Measurements from ENCODE around the gene ZMAT5.

ZMAT5 gene

DNA sequence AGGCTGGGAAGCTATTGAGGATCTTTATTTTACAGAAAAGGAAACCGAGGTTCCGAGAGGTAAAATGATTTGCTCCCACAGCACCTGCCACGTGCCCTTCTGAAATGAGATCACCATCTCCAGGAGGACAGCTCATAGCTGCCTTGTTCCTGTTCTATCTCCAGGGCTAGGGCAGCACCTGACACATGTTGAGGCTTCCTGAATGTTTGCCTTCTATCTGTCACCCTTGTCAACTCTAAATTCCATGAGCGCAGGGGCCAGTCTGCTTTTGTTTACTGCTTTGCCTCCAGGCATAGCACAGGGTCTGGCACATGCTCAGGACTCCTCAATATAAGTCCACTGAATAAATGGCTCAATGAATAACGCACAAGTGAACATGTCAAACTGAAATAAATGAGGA lies 47.2 kb upstream of the ZMAT5 start (continued):
- no peak for TF ChIP-seq PATZ1 (CRISPR knock-in tag; IDR thresholded peaks at IDR 0.05; ENCODE audit: borderline replicate concordance)
- TF ChIP-seq PPARA (CRISPR knock-in tag; IDR thresholded peaks at IDR 0.05; ENCODE audit: borderline replicate concordance) = no peak

DNA sequence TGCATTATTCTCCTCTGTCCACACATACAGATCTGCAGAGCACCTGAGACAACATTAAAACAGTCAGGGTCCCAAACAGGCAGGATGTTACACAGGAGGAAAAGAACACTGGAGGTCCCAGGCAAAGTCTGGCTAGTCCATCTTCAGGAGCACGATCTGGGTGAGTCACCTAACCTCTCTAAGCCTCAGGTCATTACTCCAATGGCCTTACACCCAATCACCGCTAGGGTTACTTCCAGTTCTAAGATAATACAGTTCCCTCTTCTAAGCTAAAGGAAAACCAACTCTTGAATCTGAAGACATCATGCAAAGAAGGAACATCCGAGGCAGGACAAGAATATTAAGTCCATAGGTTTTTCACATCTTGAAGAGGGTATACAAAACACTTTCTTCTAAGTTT lies 46.8 kb upstream of the ZMAT5 start:
- no peak for ATAC-seq
- TF ChIP-seq ZNF70 (CRISPR knock-in tag; IDR thresholded peaks at IDR 0.05) = no peak

DNA sequence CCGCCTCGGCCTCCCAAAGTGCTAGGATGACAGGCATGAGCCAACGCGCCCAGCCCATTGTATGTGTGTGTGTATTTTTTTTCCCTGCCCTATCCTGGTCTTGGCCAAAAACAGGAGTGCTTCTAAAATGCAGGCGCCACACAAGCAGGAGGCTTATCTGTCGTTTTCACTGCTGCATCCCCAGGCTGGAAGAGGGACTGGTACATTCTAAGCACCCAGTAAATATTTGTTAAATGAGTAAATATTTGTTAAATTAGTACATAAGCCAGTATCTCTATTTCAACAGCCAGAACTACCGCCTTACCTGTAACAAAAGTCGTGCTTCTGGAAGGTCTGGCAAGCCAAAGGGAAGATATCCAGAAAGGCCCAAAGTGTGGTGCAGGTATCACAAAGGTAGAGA lies 46.3 kb upstream of the ZMAT5 start:
- no peak for ATAC-seq
- TF ChIP-seq TCF4 (CRISPR knock-in tag; IDR thresholded peaks at IDR 0.05; ENCODE audit: borderline replicate concordance) = no peak
- no peak for TF ChIP-seq ESRRG (CRISPR knock-in tag; IDR thresholded peaks at IDR 0.05)
- TF ChIP-seq BACH2 (CRISPR knock-in tag; IDR thresholded peaks at IDR 0.05; ENCODE audit: borderline replicate concordance) = no peak
- TF ChIP-seq TSHZ2 (CRISPR knock-in tag; IDR thresholded peaks at IDR 0.05) = no peak
- no peak for TF ChIP-seq TOX (CRISPR knock-in tag; IDR thresholded peaks at IDR 0.05; ENCODE audit: borderline replicate concordance)

GRCh38 chr22:29811377-29811776 lies 44.6 kb upstream of the ZMAT5 start:
- TF ChIP-seq PPARA (CRISPR knock-in tag; IDR thresholded peaks at IDR 0.05; ENCODE audit: borderline replicate concordance) (no peak), ZFP3 (CRISPR knock-in tag; IDR thresholded peaks at IDR 0.05) (no peak), CSDC2 (CRISPR knock-in tag; IDR thresholded peaks at IDR 0.05) (no peak), GLIS3 (CRISPR knock-in tag; IDR thresholded peaks at IDR 0.05) (no peak), RARB (CRISPR knock-in tag; IDR thresholded peaks at IDR 0.05) (no peak), TCF4 (CRISPR knock-in tag; IDR thresholded peaks at IDR 0.05; ENCODE audit: borderline replicate concordance) (no peak), ZNF565 (CRISPR knock-in tag; conservative IDR thresholded peaks at IDR 0.05; ENCODE audit: low read depth) (no peak), ZC3H10 (CRISPR knock-in tag; IDR thresholded peaks at IDR 0.05) (no peak), ESRRG (CRISPR knock-in tag; IDR thresholded peaks at IDR 0.05) (no peak), ARNTL (CRISPR knock-in tag; IDR thresholded peaks at IDR 0.05; ENCODE audit: borderline replicate concordance, low read depth) (no peak), CSRNP3 (CRISPR knock-in tag; IDR thresholded peaks at IDR 0.05) (no peak), ZNF70 (CRISPR knock-in tag; IDR thresholded peaks at IDR 0.05) (no peak)

GRCh38 chr22:29810216-29810615 lies 43.4 kb upstream of the ZMAT5 start:
- no peak for TF ChIP-seq PATZ1 (CRISPR knock-in tag; IDR thresholded peaks at IDR 0.05; ENCODE audit: borderline replicate concordance)
- ATAC-seq = no peak

More at GRCh38 chr22:29811377-29811776, 44.6 kb upstream of the ZMAT5 start:
- ATAC-seq = no peak

GRCh38 chr22:29806196-29806595 lies 39.4 kb upstream of the ZMAT5 start:
- ATAC-seq = no peak
- TF ChIP-seq SNAI2 (CRISPR knock-in tag; IDR thresholded peaks at IDR 0.05) (no peak), CREB5 (CRISPR knock-in tag; IDR thresholded peaks at IDR 0.05; ENCODE audit: low read depth) (no peak), TOX (CRISPR knock-in tag; IDR thresholded peaks at IDR 0.05; ENCODE audit: borderline replicate concordance) (no peak), ZFP3 (CRISPR knock-in tag; IDR thresholded peaks at IDR 0.05) (no peak), CSRNP3 (CRISPR knock-in tag; IDR thresholded peaks at IDR 0.05) (no peak), ARNTL (CRISPR knock-in tag; IDR thresholded peaks at IDR 0.05; ENCODE audit: borderline replicate concordance, low read depth) (no peak)

Measured in SK-N-SH treated with all-trans-retinoic acid at 6 μM for 48 hours (cell line).